Measurements from ENCODE around the gene IMPA2. TPM values are rescaled to one million over a fixed set of nuclear protein-coding genes. Genes with fewer than 3 reads are reported as not detected.
A peak's percentile ranks its signal among the peaks of the same experiment; 100 is the strongest.

IMPA2 gene
- total and polyA plus RNA-seq, 11 donors, result 18.1 to 73.0 (median 40.8) TPM

GRCh38 chr18:11976315-11977152 is 4.8 kb upstream of the IMPA2 start:
- H3K9me3 ChIP-seq, result no peaks in the 10 kb centered on the region
- DNase-seq, result no peak
- no peak for ATAC-seq
- peaks cover 0 to 20% (median 7%) of the 10 kb centered on the region in 12 donors for H3K4me1 ChIP-seq
- TF ChIP-seq POLR2A (IDR thresholded peaks at IDR 0.05) (no peak), CTCF (IDR thresholded peaks at IDR 0.05) (no peak)
- H3K4me3 ChIP-seq, result no peak overlapping the region
- WGBS, 4 donors, result 87 to 89% (median 88%) methylated on average over 13 of the region's 13 CpGs
- no peak overlapping the region for H3K27ac ChIP-seq
- intact Hi-C loops (cut with DNase I), result no loop called here
- H3K36me3 ChIP-seq, result no peaks in the 10 kb centered on the region
- no peaks in the 10 kb centered on the region for H3K27me3 ChIP-seq

GRCh38 chr18:11977153-11977466 is 4.2 kb upstream of the IMPA2 start:
- no peak for TF ChIP-seq CTCF (IDR thresholded peaks at IDR 0.05)
- TF ChIP-seq POLR2A (IDR thresholded peaks at IDR 0.05), result no peak
- intact Hi-C loops (cut with DNase I), result no loop called here
- no peaks in the 10 kb centered on the region for H3K9me3 ChIP-seq
- WGBS, 4 donors, result 76 to 88% (median 83%) methylated on average over 3 of the region's 3 CpGs
- peaks cover 0 to 21% (median 10%) of the 10 kb centered on the region in 12 donors for H3K4me1 ChIP-seq
- H3K4me3 ChIP-seq, result no peak overlapping the region
- no peak for DNase-seq
- ATAC-seq, result no peak
- no peak overlapping the region for H3K27ac ChIP-seq
- no peaks in the 10 kb centered on the region for H3K27me3 ChIP-seq
- H3K36me3 ChIP-seq, result no peaks in the 10 kb centered on the region

- H3K9me3 ChIP-seq, result no peaks in the 10 kb centered on the region
- ATAC-seq (no peak), DNase-seq (no peak)
- no peaks in the 10 kb centered on the region for H3K36me3 ChIP-seq
- TF ChIP-seq CTCF (IDR thresholded peaks at IDR 0.05), result no peak
- TF ChIP-seq POLR2A (IDR thresholded peaks at IDR 0.05), result no peak
- H3K4me1 ChIP-seq, result peaks cover 0 to 35% (median 12%) of the 10 kb centered on the region in 12 donors
- H3K27me3 ChIP-seq, result no peaks in the 10 kb centered on the region
- peak overlapping the region in 1 of 12 donors; percentile 99 for H3K27ac ChIP-seq
- WGBS, 4 donors, result 90 to 94% (median 92%) methylated on average over 4 of the region's 4 CpGs
- intact Hi-C loops (cut with DNase I), result no loop called here
- no peak overlapping the region for H3K4me3 ChIP-seq
Observed at GRCh38 chr18:11978956-11979355, 2.4 kb upstream of the IMPA2 start.

- Histone ChIP-seq H3K4me3 (peak overlapping the region; percentile 70 to 97 (median 89)), H3K4me1 (peaks cover 0 to 40% (median 12%) of the 10 kb centered on the region in 12 donors), H3K27me3 (no peaks in the 10 kb centered on the region), H3K9me3 (no peaks in the 10 kb centered on the region), H3K27ac (peak overlapping the region; percentile 83 to 99 (median 95)), H3K36me3 (no peaks in the 10 kb centered on the region)
- 5 to 15% (median 10%) methylated on average over 8 to 11 of the region's 11 CpGs for WGBS, 4 donors
- ATAC-seq, result no peak
- no peak for DNase-seq
- intact Hi-C loops (cut with DNase I), result loop anchor here in 9 of 10 donors (1.0 to 5.0 kb wide), 10 partner anchors 31 to 248 kb away; partner anchors contain the start of genes MPPE1 (in 3 of the 9) and CHMP1B (in 2 of the 9)
- TF ChIP-seq CTCF (IDR thresholded peaks at IDR 0.05), result no peak
Observed at GRCh38 chr18:11980163-11980493, 1.2 kb upstream of the IMPA2 start.
